LNCAP (cell line): ENCODE results near the gene SAC3D1.

Experiments
- TF ChIP-seq, protein P1 (sequence below): fragments of 450-650 bp; IDR thresholded peaks from 2 replicates; pipeline ENCODE4 v1.5.1; 2017; ENCODE audit warnings: mild to moderate bottlenecking

The SAC3D1 gene

DNA sequence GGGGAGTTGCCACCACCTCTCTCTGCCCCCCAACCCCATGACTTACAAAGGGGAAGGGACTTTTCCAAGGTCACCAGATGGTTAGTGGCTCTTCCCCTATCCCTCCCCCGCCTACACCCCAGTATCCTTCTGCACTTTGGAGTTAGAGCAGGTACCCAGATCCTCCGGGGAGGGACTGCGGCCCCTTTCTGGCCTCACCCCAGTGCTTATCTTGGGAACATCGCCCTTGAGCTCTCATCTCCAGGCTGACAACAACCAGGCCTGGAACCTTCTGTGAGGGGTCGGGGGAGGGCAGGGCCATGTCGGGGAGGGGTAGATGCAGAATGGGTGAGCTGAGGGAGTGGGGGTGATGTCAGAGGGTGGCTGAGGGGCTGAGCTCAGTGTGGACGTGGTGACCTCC, 24.8 kb downstream of the SAC3D1 start:
- TF ChIP-seq, protein P1, sequence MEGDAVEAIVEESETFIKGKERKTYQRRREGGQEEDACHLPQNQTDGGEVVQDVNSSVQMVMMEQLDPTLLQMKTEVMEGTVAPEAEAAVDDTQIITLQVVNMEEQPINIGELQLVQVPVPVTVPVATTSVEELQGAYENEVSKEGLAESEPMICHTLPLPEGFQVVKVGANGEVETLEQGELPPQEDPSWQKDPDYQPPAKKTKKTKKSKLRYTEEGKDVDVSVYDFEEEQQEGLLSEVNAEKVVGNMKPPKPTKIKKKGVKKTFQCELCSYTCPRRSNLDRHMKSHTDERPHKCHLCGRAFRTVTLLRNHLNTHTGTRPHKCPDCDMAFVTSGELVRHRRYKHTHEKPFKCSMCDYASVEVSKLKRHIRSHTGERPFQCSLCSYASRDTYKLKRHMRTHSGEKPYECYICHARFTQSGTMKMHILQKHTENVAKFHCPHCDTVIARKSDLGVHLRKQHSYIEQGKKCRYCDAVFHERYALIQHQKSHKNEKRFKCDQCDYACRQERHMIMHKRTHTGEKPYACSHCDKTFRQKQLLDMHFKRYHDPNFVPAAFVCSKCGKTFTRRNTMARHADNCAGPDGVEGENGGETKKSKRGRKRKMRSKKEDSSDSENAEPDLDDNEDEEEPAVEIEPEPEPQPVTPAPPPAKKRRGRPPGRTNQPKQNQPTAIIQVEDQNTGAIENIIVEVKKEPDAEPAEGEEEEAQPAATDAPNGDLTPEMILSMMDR: no peak

DNA sequence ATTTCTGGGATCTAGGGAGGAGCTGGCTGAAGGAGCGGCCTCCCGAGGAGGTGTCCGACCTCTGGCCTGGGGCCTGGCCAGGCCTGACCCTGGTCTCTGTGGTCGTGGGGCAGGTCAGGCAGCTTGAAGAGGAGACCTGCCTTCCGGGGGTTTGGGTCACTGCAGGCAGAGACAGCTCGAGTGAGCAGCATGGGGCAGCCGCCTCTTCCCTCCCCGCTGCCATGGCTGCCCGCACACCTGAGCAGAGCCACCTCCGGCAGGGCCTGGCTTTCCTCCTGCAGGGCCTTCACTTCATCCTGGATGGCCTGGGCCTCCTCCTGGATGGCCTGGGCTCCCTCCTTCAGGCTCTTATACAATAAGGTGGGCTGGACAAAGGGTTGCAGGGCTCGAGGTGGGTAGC, 25.3 kb downstream of the SAC3D1 start:
- TF ChIP-seq, protein P1: no peak

DNA sequence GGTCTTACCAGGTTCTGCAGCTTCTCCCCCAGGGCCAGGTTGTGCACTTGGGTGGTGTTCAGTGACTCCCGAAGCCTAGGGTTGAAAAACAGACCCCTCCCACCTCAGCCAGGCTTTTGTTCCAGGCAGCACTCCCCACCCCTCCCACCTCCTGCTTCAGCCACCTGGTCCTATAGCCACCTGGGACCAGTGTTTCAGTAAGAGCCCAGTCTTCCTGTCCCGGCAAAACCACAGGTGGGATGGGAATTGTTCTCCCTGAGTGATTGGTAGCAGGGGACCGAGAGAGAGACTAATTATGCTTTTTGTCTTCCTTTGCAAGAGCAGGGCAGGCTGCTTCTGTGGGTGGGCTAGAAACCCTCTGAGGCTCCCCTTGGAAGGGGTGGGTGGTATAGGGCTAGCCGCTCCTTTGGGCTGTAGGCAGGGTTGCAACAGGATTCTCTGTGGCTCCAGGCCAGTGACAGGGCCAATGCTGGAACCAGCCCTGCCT, 25.8 kb downstream of the SAC3D1 start:
- TF ChIP-seq, protein P1: no peak

DNA sequence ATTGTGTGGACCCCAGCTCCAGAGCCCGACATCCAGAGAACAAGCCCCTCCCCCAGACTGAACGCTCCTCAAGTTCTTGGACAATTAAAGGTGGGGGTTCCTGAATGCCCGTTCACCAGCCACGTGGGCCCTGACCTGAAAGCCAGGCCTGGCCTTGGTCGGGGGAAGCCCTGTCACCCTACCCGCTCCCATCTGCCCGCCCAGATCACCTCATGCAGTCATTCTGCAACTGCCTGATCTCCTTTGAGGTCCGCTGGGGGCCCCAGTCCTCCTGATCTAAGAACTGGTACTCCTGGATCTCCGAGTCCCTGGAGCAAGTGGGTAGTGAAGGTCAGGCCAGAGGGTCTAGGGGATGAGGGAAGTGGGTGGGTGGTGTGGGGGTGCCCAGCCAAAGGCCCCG, 26.4 kb downstream of the SAC3D1 start:
- TF ChIP-seq, protein P1: no peak

DNA sequence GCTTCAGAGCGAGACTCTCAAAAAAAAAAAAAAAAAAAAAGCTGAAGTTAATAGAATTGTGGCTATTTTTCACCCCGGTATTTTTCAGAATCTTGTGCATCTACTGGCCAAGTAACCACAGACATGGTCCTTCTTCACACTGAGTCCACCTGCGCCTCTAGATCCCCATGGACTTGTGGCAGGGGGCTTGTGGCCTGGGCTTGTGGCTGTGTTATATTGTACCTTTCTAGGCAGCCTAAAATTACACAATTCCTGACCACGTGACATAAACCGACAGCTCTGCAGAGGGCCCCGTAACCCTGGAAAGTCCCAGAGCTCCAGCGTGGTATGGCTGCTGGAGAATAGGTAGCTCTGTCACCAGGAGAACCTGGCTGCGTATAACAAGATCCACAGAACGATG, 28.2 kb downstream of the SAC3D1 start:
- TF ChIP-seq, protein P1: no peak

DNA sequence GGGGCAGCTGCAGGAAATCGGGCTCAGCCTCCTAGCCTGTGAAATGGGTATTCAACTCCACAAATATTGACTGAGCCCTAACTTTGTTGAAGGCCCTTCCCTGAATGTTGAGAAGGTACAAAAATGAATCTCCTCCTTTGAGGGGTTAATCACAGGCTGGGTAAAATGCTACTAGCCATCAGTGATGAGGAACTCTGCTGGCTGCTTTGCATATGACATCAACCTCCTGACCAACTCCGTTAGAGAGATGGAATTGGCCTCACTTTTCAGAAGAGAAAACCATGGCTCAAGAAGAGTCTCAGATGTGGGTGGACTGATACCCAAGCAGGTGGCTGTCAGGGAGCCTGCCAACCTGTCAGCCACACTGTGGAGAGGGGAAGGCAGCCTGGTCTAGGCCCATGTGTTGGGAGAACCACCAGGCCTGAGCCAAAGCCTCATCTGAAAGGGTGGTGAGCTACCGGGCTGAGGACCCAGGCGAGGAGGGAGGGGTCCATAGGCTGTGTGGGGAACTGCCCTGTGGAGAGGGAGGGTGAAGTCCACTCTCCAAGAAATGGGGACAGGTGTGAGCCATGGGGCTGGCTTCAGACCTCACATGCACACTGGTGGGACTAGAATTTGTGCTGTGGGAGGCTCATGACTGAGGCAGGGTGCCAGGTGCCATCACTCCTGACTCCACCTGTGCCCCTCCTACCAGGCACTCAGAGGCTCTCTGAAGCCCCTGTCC, 31.1 kb downstream of the SAC3D1 start:
- TF ChIP-seq, protein P1: no peak

DNA sequence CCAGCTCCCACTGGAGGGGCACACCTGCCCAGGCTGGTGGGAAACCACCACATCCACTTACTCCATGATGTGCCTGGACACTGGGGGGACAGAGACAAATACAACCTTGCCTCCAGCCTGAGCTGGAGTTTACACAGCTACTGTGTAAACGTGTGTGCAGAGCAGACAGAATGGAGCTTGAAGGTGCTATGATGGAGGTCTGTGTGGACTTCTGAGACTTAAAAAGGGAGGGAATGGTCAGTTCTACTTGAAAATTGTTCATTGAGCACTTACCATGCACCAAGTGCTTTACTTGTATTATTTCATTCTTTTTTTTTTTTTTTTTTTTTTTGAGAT, 31.6 kb downstream of the SAC3D1 start:
- TF ChIP-seq, protein P1: no peak

DNA sequence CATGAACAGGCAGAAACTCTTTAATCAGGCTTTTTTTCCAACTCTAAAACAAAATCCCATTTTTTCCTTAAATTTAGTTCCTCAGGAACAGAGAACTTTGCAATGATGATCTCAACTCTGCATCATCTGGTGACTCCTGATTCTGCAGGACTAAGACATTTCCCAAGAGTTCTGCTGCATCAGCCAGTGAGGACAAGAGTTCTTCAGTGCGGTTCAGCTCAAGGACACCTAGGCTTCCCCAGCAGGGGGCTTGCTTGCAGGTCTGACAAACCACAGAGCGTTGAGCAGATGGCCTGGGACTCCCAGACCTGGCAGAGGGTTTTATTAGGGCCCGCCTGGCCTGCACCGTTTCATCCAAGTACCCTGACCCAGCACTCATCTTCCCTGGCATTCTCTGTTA, 36.4 kb downstream of the SAC3D1 start:
- TF ChIP-seq, protein P1: no peak
